ENCODE measurements around the gene MTRF1. TPM values are rescaled to one million over a fixed set of nuclear protein-coding genes. Genes with fewer than 3 reads are reported as not detected.

The MTRF1 gene
- total RNA-seq, 2 experiments from 2014 or later, result 24.9 to 31.3 TPM

DNA sequence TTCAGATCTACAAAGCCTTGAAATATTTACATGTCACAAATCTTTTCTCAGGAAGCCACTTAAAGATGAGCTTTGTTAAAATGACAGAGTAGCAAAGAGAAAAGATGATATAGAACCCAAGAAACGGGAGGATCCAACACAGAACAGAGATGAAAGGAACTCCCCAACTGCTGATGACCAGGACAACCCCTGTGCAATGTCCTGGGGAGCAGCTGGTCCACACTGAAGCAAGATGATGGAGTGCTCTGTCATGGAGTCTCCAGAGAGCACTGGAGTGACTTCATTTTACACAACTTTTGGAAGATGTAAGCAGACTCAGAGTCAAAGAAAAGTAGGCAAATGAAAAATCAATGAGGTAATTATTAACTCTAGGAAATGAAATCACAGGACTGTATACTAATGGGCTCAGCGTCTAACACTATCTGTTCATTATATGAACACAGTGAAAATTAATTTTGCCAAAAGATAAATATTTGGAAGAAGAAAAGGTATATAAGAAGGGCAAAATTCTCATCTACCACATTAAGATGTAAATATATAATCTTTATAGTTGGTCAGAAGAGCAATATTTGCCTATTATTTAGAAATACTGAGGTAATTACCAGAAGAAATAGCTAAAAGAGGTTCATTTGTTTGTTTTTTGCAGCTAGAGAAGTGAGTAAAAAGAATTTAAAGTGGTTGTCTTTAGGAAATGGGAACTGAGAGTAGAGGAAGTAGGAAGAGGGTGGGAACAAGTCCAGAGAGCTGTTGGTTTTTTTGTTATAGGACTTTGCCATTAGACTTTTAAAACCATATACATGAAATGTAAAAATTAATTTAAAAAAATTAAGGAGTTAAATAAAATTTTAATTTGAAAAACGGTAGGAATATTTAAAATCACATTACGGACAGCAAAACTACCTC is 30.5 kb downstream of the MTRF1 start:
- no peak overlapping the region for H2AFZ ChIP-seq (ENCODE audit: low read length)
- no peak for DNase-seq (ENCODE audit: low spot score)
- ChIA-PET CTCF (ENCODE audit: unreplicated experiment) (no interaction called here), POLR2A (interaction anchor here (0.7 to 1.7 kb wide), 9 partner anchors 8 to 151 kb away, joined by 3 to 5 read pairs (median 4); no protein-coding TSS in a partner anchor)
- H3K4me1 ChIP-seq (ENCODE audit: insufficient read depth, low read length, poor library complexity, severe bottlenecking), result peaks cover 14% of the 10 kb centered on the region
- no peaks in the 10 kb centered on the region for H3K9me3 ChIP-seq (ENCODE audit: low read length)
- no peak overlapping the region for H3K4me3 ChIP-seq (ENCODE audit: low read depth, low read length, poor library complexity, severe bottlenecking)
- BruUV-seq (replicated peaks), result no TSS peak
- no peak overlapping the region for H3K4me2 ChIP-seq (ENCODE audit: low read length)
- TF ChIP-seq EZH2phosphoT487 (IDR thresholded peaks at IDR 0.05; ENCODE audit: borderline replicate concordance, low read depth, low read length), result no peak
- TF ChIP-seq, protein P1, sequence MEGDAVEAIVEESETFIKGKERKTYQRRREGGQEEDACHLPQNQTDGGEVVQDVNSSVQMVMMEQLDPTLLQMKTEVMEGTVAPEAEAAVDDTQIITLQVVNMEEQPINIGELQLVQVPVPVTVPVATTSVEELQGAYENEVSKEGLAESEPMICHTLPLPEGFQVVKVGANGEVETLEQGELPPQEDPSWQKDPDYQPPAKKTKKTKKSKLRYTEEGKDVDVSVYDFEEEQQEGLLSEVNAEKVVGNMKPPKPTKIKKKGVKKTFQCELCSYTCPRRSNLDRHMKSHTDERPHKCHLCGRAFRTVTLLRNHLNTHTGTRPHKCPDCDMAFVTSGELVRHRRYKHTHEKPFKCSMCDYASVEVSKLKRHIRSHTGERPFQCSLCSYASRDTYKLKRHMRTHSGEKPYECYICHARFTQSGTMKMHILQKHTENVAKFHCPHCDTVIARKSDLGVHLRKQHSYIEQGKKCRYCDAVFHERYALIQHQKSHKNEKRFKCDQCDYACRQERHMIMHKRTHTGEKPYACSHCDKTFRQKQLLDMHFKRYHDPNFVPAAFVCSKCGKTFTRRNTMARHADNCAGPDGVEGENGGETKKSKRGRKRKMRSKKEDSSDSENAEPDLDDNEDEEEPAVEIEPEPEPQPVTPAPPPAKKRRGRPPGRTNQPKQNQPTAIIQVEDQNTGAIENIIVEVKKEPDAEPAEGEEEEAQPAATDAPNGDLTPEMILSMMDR (conservative IDR thresholded peaks at IDR 0.05; ENCODE audit: low read length), result no peak
- H4K20me1 ChIP-seq (ENCODE audit: insufficient read depth, low read length), result no peaks in the 10 kb centered on the region
- intact Hi-C loops (cut with micrococcal nuclease; ENCODE audit: unreplicated experiment), result no loop called here
- peaks cover 48% of the 10 kb centered on the region for H3K36me3 ChIP-seq (ENCODE audit: insufficient read depth, low read length)
- H3K79me2 ChIP-seq (ENCODE audit: insufficient read depth, low read depth, low read length), result no peaks in the 10 kb centered on the region
- H3K9me2 ChIP-seq (ENCODE audit: insufficient read depth, low read length), result no peaks in the 10 kb centered on the region
- no peak overlapping the region for H3K27ac ChIP-seq (ENCODE audit: low read depth, low read length, poor library complexity, severe bottlenecking)

DNA sequence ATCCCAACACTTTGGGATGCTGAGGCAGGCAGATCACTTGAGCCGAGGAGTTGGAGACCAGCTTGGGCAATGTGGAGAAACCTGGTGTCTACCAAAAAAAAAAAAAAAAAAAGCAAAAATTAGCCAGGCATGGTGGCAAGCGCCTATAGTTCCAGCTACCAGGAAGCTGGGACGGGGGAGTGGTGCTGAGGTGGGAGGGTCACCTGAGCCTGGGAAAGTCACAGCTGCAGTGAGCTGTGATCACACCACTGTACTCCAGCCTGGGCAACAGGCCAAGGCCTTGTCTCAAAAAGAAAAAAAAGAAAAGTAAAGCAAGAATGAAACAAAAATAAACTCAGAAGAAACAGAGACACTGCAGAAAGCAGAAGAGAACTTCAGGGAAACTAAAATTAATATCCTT is 31.6 kb downstream of the MTRF1 start:
- peaks cover 14% of the 10 kb centered on the region for H3K4me1 ChIP-seq (ENCODE audit: insufficient read depth, low read length, poor library complexity, severe bottlenecking)
- no peak overlapping the region for H3K4me3 ChIP-seq (ENCODE audit: low read depth, low read length, poor library complexity, severe bottlenecking)
- POLR2A ChIA-PET, result interaction anchor here (0.6 to 1.7 kb wide), 12 partner anchors 9 to 150 kb away, joined by 3 to 5 read pairs (median 4); no protein-coding TSS in a partner anchor
- H3K36me3 ChIP-seq (ENCODE audit: insufficient read depth, low read length), result peaks cover 49% of the 10 kb centered on the region
- no peak overlapping the region for H3K27ac ChIP-seq (ENCODE audit: low read depth, low read length, poor library complexity, severe bottlenecking)
- no peak overlapping the region for H2AFZ ChIP-seq (ENCODE audit: low read length)
- no peaks in the 10 kb centered on the region for H3K79me2 ChIP-seq (ENCODE audit: insufficient read depth, low read depth, low read length)
- no peak for TF ChIP-seq EZH2phosphoT487 (IDR thresholded peaks at IDR 0.05; ENCODE audit: borderline replicate concordance, low read depth, low read length)
- TF ChIP-seq, protein P1 (conservative IDR thresholded peaks at IDR 0.05; ENCODE audit: low read length), result no peak
- H4K20me1 ChIP-seq (ENCODE audit: insufficient read depth, low read length), result no peaks in the 10 kb centered on the region
- no peak for DNase-seq (ENCODE audit: low spot score)
- no peaks in the 10 kb centered on the region for H3K9me2 ChIP-seq (ENCODE audit: insufficient read depth, low read length)
- intact Hi-C loops (cut with micrococcal nuclease; ENCODE audit: unreplicated experiment), result no loop called here
- H3K4me2 ChIP-seq (ENCODE audit: low read length), result no peak overlapping the region
- H3K9me3 ChIP-seq (ENCODE audit: low read length), result no peaks in the 10 kb centered on the region
- CTCF ChIA-PET (ENCODE audit: unreplicated experiment), result no interaction called here
- no TSS peak for BruUV-seq (replicated peaks)
